Suppressor macrophage (primary cell): ENCODE data around the gene OTUD1.

ENCODE experiments used
- DNase-seq, 4 experiments: peaks; one replicate each; pipeline ENCODE4 v3.0.0-alpha.2; 2020 to 2022

OTUD1 gene

DNA sequence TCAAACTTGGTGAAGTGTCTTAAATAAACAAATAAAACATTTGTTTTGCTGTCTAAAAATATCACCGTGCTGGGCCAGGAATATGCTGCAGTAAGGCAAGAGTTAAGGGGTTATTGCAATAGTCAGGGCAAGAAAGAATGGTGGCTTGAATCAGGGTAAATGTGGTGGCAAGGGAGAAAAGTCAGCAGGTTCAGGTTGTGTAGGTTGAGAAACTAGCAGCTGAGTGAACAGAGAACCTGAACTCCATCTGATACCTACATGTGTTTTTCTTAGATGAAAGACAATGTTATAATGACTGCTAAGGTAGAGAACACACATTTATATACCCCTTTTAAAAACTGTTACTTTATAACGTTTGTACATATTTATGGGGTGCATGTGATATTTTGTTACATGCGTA is 28.7 kb downstream of the OTUD1 start:
- no peak for DNase-seq

DNA sequence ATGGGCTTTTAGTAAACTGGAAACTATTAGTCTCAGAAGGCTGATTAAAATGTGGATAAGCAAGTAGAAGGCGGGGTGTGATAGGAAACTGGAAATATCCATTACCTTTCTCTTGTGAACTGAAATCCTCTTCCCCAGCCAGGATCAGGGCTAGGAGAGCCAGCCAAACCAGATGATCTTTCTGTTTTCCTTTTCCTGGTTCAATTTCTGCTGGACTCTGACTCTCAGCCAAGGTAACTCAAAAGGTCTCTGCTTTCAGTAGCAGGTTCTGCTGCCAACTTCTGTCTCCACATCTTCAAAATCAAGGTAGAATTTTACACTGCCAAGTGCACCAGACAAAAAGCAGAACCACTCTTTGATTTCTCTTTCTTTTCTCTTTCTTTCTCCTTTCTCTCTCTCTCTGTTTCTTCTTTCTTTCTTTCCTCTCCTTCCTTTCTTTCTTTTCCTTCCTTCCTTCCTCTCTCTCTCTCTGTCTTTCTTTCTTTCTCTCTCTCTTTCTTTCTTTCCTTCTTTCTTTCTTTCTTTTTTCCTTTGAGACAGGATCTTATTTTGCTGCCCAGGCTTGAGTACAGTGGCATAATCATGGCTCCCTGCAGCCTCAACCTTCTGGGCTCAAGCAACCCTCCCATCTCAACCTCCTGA is 30.8 kb downstream of the OTUD1 start:
- no peak for DNase-seq

DNA sequence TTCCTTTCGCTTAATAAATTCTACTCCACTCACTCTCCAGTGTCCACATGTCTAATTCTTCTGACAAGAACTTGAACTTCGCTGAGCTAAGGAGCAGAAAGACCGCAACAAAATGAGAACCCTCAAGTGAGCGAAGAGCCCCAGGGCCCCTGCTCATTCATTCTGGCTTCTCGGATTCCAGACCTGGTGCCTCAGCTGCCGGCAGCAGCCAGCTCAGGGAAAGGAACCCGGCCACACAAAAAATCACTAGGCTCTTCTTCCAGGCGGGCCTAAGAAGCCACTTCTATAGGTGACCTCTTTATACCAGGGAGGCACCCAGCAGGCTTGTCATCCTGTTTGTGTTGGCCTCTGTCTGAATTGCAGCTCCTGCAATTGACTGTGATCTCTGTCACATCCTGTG is 33.3 kb downstream of the OTUD1 start:
- DNase-seq = no peak

DNA sequence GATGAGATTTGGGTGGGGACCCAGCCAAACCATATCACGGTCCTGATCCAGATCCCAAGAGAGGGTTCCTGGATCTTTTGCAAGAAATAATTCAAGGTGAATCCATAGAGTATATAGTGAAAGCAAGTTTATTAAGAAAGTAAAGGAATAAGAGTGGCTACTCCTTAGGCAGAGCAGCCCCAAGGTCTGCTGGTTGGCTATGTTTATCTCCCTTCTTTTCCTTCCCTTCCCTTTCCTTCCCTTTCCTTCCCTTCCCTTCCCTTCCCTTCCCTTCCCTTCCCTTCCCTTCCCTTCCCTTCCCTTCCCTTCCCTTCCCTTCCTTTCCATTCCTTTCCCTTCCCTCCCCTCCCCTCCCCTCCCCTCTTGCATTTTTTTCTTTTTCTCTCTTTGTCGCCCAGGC is 35.2 kb downstream of the OTUD1 start:
- DNase-seq = no peak

DNA sequence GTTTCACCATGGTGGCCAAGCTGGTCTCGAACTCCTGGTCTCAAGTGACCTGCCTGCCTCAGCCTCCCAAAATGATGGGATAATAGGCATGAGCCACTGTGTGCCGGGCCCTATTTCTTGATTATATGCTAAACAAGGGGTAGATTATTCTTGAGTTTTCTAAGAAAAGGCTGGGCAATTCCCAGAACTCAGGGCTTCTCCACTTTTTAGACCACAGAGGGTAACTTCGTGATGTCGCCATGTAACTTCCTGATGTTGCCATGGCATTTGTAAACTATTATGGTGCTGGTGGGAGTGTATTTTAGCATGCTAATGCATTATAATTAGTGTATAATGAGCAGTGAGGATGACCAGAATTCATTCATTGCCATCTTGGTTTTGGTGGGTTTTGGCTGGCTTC is 35.8 kb downstream of the OTUD1 start:
- no peak for DNase-seq

DNA sequence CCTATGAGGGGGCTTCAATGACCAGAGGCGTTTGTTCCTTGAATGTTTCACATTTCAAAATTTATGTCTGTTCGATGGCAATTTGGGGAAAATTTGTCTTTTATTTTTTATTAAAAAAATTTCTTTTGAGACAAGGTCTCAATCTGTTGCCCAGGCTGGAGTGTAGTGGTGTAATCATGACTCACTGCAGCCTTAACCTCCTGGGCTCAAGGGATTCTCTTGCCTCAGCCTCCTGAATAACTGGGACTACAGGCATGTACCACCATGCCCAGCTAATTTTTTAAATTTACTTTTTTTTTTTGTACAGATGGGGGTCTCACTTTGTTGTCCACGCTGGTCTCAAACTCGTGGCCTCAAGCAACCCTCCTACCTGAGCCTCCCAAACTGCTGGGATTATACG is 39.7 kb downstream of the OTUD1 start:
- DNase-seq = no peak

DNA sequence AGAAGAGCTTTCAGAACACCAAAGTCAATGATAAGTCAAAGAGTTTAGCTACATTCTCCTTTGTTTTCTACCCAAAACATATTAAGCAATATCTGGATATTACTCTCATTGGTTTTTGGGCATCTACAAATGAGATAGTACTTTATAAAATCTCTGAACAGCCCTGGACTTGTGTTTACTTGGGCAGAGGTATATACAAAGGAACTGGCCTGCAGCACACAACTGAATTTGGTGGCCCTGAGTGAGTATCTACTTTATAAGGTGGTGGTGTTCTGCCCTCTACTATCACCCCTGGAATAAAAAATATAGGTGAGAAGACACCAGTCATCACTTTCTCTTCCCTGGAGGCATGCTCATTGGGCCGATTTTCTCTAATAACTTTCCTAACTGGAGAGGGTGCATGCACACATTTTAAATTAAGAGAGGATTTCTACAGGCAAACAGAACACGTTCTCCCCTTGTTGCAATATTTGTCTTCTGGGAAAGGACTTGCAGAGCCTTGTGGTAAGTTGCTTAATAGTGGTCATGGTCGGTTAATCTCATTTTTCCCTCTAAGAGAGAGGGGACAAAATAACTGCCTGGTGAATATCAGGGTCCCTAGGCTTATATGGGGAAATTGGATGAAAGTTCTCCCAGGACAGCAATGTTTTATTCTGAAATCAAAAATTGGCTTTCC is 41.1 kb downstream of the OTUD1 start:
- DNase-seq = no peak

DNA sequence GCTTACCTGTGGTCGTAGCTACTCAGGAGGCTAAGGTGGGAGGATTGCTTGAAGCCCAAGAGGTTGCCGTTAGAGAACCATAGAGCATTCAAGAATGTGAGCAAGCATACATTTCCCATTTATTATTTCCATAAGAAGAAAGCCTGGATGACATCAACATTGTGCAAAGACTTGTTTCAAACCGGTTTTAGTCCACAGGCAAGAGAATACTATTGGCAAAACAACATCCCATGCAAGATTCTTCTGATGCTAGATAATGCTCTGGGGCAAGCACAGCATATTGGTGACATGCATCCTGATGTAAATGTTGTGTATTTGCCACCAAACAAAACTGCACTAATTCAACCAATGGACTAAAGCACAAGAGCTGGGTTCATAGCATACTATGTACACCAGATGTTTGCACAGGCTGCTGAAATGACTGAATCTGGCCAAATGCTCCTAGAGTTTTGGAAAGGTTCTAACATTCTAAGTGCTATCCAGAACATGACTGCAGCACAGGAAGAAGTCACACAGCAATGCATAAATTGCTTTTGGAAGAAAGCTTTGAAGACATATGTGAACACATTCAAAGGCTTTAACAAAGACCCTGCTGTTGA is 42.6 kb downstream of the OTUD1 start:
- no peak for DNase-seq

DNA sequence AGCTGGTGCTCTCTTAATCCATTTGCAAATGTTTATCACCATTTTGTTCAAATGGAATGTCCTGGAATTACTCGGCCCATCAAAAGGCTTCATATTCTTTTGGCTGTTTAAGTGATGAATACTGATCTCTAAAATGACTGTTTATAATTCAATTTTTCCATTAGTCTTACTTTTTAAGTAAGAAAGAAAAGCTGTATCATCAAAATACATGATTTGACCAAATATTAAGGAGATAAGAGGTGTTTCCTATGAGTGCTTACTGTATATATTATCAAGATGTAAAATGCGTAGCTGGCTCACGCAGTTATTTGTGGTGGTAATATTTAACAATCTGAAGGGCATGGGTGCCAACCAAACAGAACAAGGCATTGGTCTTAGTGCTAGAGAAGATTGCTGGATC is 51.2 kb downstream of the OTUD1 start:
- DNase-seq = no peak
